GM23248 (cell line): Measurements from ENCODE around the gene IL17RE.

Experiments
- EZH2 ChIP-seq: fragments of 200-600 bp; sonication (generic); IDR thresholded peaks from 2 replicates; pipeline ENCODE4 v1.6.1; 2018; ENCODE audit warnings: antibody characterized with exemption, mild to moderate bottlenecking; ENCODE audit not compliant: insufficient read depth, poor library complexity, severe bottlenecking
- EZH2phosphoT487 ChIP-seq: fragments of 200-600 bp; sonication (generic); IDR thresholded peaks from 2 replicates; pipeline ENCODE4 v1.6.1; 2018; ENCODE audit warnings: antibody characterized with exemption, moderate library complexity, mild to moderate bottlenecking, low read depth; ENCODE audit not compliant: insufficient read depth

DNA sequence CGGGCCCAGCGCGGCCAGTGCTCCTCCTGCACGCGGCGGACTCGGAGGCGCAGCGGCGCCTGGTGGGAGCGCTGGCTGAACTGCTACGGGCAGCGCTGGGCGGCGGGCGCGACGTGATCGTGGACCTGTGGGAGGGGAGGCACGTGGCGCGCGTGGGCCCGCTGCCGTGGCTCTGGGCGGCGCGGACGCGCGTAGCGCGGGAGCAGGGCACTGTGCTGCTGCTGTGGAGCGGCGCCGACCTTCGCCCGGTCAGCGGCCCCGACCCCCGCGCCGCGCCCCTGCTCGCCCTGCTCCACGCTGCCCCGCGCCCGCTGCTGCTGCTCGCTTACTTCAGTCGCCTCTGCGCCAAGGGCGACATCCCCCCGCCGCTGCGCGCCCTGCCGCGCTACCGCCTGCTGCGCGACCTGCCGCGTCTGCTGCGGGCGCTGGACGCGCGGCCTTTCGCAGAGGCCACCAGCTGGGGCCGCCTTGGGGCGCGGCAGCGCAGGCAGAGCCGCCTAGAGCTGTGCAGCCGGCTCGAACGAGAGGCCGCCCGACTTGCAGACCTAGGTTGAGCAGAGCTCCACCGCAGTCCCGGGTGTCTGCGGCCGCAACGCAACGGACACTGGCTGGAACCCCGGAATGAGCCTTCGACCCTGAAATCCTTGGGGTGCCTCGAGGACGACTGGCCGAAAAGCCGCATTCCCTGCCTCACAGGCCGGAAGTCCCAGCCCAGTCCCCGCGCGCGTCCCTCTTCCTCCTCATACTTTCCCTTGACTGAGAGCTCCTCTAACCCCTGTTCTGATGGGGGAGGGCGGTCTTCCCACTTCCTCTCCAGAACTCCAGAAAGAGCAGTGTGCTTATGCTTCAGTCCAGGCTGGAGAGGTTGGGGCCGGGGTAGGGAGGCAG is 12.8 kb downstream of the IL17RE start:
- TF ChIP-seq EZH2phosphoT487 (no peak), EZH2 (no peak)
